Colonic mucosa (tissue), 4 donors: Measurements from ENCODE around the gene VSIG1. TPM values are rescaled to one million over a fixed set of nuclear protein-coding genes. Genes with fewer than 3 reads are reported as not detected.

Experiments
- DNase-seq: peaks from one replicate; pipeline ENCODE4 v3.0.0-alpha.2; 2020
- H3K27ac ChIP-seq: fragments of 200-600 bp; one replicate; pipeline ENCODE4 v1.8.0; 2021
- H3K27me3 ChIP-seq: fragments of 200-600 bp; one replicate; pipeline ENCODE4 v1.8.0; 2021
- H3K36me3 ChIP-seq: fragments of 200-600 bp; one replicate; pipeline ENCODE4 v1.8.0; 2021
- H3K4me1 ChIP-seq: fragments of 200-600 bp; one replicate; pipeline ENCODE4 v1.8.0; 2021; ENCODE audit warnings: mild to moderate bottlenecking
- H3K4me3 ChIP-seq: fragments of 200-600 bp; one replicate; pipeline ENCODE4 v1.8.0; 2021
- H3K9ac ChIP-seq, 2 donors: one replicate each; pipeline ENCODE4 v1.7.0; 2013; ENCODE audit warnings: control low read depth in 2 of 2, low read depth in 2 of 2, low read length in 2 of 2
- H3K9me3 ChIP-seq: fragments of 200-600 bp; one replicate; pipeline ENCODE4 v1.8.0; 2021
- CTCF ChIP-seq: fragments of 200-600 bp; IDR thresholded peaks from one replicate; pipeline ENCODE4 v1.8.0; 2022; ENCODE audit warnings: antibody characterized with exemption, mild to moderate bottlenecking
- intact Hi-C: fragments of 100-400 bp; cut with DNase I; formaldehyde crosslinking; loops from one replicate; pipeline ENCODE4 v1.14.1; 2022
- total RNA-seq, 2 donors: library from RNA; stranded (reverse); fragmentation: NEBNext Ultra II Directional in 1 of 2; extraction: Animal tissue kit (Norgen Biotek cat#: 25700) in 1 of 2; gene quantifications; one replicate each; pipeline ENCODE4 v1.2.1, GENCODE V29; 2021
- donor health status: healthy.
- donor health status: DM: no; HTN: no; CAD: no.
- donor health status: DM: no; HTN: no; CAD: no.

Gene VSIG1
- total RNA-seq = under 1 TPM; 0.16 to 0.62 TPM

- Histone ChIP-seq H3K27me3 (no peaks in the 10 kb centered on the region), H3K4me3 (no peak within 1 kb of the TSS), H3K9me3 (no peaks in the 10 kb centered on the region), H3K36me3 (no peaks in the 10 kb centered on the region), H3K4me1 (no peaks in the 10 kb centered on the region), H3K27ac (no peak within 1 kb of the TSS), H3K9ac (no peak within 1 kb of the TSS)
- intact Hi-C loops = no loop called here
- no peak for TF ChIP-seq CTCF
- DNase-seq = no peak
Measured at GRCh38 chrX:108044554-108045256, at the start of gene VSIG1. Gene VSIG1, plus strand, starts transcription at chrX:108045065. Its CDS starts 66 bp downstream, at chrX:108045131.

GRCh38 chrX:107996124-107996523 lies 48.7 kb upstream of the VSIG1 start:
- no peak for DNase-seq
- no peak overlapping the region for H3K4me3 ChIP-seq
- TF ChIP-seq CTCF = no peak
- no peaks in the 10 kb centered on the region for H3K27me3 ChIP-seq
- H3K36me3 ChIP-seq = no peaks in the 10 kb centered on the region
- H3K9ac ChIP-seq = no peak overlapping the region
- H3K9me3 ChIP-seq = no peaks in the 10 kb centered on the region
- intact Hi-C loops = no loop called here
- no peaks in the 10 kb centered on the region for H3K4me1 ChIP-seq
- no peak overlapping the region for H3K27ac ChIP-seq

GRCh38 chrX:108000751-108001150 lies 44.1 kb upstream of the VSIG1 start:
- Histone ChIP-seq H3K9ac (no peak overlapping the region), H3K27ac (no peak overlapping the region), H3K36me3 (no peaks in the 10 kb centered on the region), H3K9me3 (no peaks in the 10 kb centered on the region), H3K4me1 (no peaks in the 10 kb centered on the region), H3K4me3 (no peak overlapping the region), H3K27me3 (no peaks in the 10 kb centered on the region)
- intact Hi-C loops = no loop called here
- DNase-seq = no peak
- no peak for TF ChIP-seq CTCF

- no peaks in the 10 kb centered on the region for H3K4me1 ChIP-seq
- intact Hi-C loops = no loop called here
- peak; percentile 44 for TF ChIP-seq CTCF
- DNase-seq = no peak
- H3K27me3 ChIP-seq = no peaks in the 10 kb centered on the region
- no peaks in the 10 kb centered on the region for H3K36me3 ChIP-seq
- no peak overlapping the region for H3K9ac ChIP-seq
- no peak overlapping the region for H3K27ac ChIP-seq
- no peaks in the 10 kb centered on the region for H3K9me3 ChIP-seq
- H3K4me3 ChIP-seq = no peak overlapping the region
Measured at GRCh38 chrX:108001218-108001814, 43.5 kb upstream of the VSIG1 start.

- H3K36me3 ChIP-seq = no peaks in the 10 kb centered on the region
- no peak for DNase-seq
- no peaks in the 10 kb centered on the region for H3K9me3 ChIP-seq
- H3K27me3 ChIP-seq = no peaks in the 10 kb centered on the region
- H3K27ac ChIP-seq = no peak overlapping the region
- no peak overlapping the region for H3K4me3 ChIP-seq
- no peaks in the 10 kb centered on the region for H3K4me1 ChIP-seq
- no peak for TF ChIP-seq CTCF
- H3K9ac ChIP-seq = no peak overlapping the region
- intact Hi-C loops = loop anchor here (5.0 kb wide), 1 partner anchor 48 kb away; no protein-coding TSS in a partner anchor
Measured at GRCh38 chrX:108018656-108019381, 26.0 kb upstream of the VSIG1 start.
